Measurements from ENCODE around the gene RPTOR. TPM values are rescaled to one million over a fixed set of nuclear protein-coding genes. Genes with fewer than 3 reads are reported as not detected.

The RPTOR gene
- total and polyA plus RNA-seq, 2 donors (not counting 3 experiments of a cell fraction or from before 2014, with no cell fraction given), result 10.7 to 41.8 TPM

DNA sequence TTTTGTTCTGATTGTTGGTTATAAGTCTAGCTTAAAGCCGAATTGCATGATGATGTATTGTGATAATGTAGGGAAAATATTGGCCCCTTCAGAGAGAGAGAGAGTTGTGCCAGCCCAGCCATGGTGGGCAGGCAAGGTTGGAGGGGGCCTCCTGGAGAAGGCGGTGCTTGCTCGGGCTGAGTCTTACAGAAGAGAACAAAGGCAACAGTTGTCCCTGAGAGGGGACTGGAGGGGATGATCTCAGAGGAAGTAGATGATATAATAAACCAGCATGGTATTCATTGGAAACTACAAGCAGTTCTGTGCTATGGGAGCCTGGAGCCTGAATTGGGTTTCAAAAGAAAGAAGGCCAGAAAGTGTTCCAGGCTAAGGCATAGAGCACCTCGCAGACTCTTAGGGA lies 173.8 kb downstream of the RPTOR start:
- Histone ChIP-seq H3K9ac (replicated peaks; ENCODE audit: extremely low read depth, insufficient read depth, low read length) (no peak overlapping the region), H3K4me3 (replicated peaks in 1 of 3; ENCODE audit: insufficient read depth in 1 of 3, low read depth in 1 of 3, low read length in 3 of 3) (no peak overlapping the region), H3K27ac (ENCODE audit: insufficient read depth, low read depth, low read length) (no peak overlapping the region), H3K27me3 (ENCODE audit: control insufficient read depth in 2 of 2, insufficient read depth in 2 of 2, low read length in 2 of 2) (no peaks in the 10 kb centered on the region), H2AFZ (ENCODE audit: low read depth, low read length) (no peak overlapping the region), H3K4me1 (ENCODE audit: control insufficient read depth, extremely low read depth, insufficient read depth, low read length) (no peaks in the 10 kb centered on the region), H3K9me1 (replicated peaks; ENCODE audit: control insufficient read depth, extremely low read depth, insufficient read depth, low read length) (no peaks in the 10 kb centered on the region), H3K79me2 (ENCODE audit: control insufficient read depth, insufficient read depth, low read length) (peaks cover 14% of the 10 kb centered on the region), H3K9me3 (replicated peaks; ENCODE audit: control insufficient read depth, insufficient read depth, low read length) (no peaks in the 10 kb centered on the region), H4K20me1 (replicated peaks; ENCODE audit: control insufficient read depth, extremely low read depth, insufficient read depth, low read length) (no peaks in the 10 kb centered on the region), H3K4me2 (ENCODE audit: insufficient read depth, low read length) (no peak overlapping the region), H3K36me3 (ENCODE audit: control insufficient read depth in 2 of 2, extremely low read depth in 1 of 2, insufficient read depth in 2 of 2, low read length in 2 of 2) (no peaks in the 10 kb centered on the region)
- POLR2A ChIA-PET, result interaction anchor here (0.5 kb wide), 1 partner anchor 66 kb away, joined by 4 read pairs; no protein-coding TSS in a partner anchor
- TF ChIP-seq POLR2AphosphoS5 (IDR thresholded peaks at IDR 0.05; ENCODE audit: insufficient read depth, low read depth, low read length) (no peak), JUN (IDR thresholded peaks at IDR 0.05; ENCODE audit: borderline replicate concordance, insufficient read depth, insufficient read length, low read depth) (no peak), GATA2 (IDR thresholded peaks at IDR 0.05; ENCODE audit: insufficient read depth, insufficient read length, low read depth, low read length) (no peak), POLR2A (IDR thresholded peaks at IDR 0.05; ENCODE audit: low read depth, low read length) (no peak), FOS (IDR thresholded peaks at IDR 0.05; ENCODE audit: borderline replicate concordance, insufficient read depth, low read length) (no peak), MYC (IDR thresholded peaks at IDR 0.05; ENCODE audit: low read depth, low read length) (no peak), EZH2 (IDR thresholded peaks at IDR 0.05; ENCODE audit: borderline replicate concordance, low read depth, low read length, severe bottlenecking) (no peak)
- TF ChIP-seq, protein P1, sequence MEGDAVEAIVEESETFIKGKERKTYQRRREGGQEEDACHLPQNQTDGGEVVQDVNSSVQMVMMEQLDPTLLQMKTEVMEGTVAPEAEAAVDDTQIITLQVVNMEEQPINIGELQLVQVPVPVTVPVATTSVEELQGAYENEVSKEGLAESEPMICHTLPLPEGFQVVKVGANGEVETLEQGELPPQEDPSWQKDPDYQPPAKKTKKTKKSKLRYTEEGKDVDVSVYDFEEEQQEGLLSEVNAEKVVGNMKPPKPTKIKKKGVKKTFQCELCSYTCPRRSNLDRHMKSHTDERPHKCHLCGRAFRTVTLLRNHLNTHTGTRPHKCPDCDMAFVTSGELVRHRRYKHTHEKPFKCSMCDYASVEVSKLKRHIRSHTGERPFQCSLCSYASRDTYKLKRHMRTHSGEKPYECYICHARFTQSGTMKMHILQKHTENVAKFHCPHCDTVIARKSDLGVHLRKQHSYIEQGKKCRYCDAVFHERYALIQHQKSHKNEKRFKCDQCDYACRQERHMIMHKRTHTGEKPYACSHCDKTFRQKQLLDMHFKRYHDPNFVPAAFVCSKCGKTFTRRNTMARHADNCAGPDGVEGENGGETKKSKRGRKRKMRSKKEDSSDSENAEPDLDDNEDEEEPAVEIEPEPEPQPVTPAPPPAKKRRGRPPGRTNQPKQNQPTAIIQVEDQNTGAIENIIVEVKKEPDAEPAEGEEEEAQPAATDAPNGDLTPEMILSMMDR (IDR thresholded peaks at IDR 0.05; ENCODE audit: extremely low read depth in 1 of 2, insufficient read depth in 1 of 2, low read depth in 1 of 2, low read length in 2 of 2), result no peak
- TF ChIP-seq, protein P2, sequence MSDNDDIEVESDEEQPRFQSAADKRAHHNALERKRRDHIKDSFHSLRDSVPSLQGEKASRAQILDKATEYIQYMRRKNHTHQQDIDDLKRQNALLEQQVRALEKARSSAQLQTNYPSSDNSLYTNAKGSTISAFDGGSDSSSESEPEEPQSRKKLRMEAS (IDR thresholded peaks at IDR 0.05; ENCODE audit: insufficient read depth, insufficient read length), result no peak
- FAIRE-seq, result no peak
- DNase-seq (ENCODE audit: low read depth, low spot score), result no peak
- dilution Hi-C loops (cut with MboI; ENCODE audit: extremely low pct_ligation_motif_present, low sequenced_read_pairs) (no loop called here), intact Hi-C loops (cut with micrococcal nuclease) (no loop called here)
- CTCF ChIA-PET, result interaction anchor here (0.9 kb wide), 1 partner anchor 69 kb away, joined by 3 read pairs; no protein-coding TSS in a partner anchor
- BruUV-seq (replicated peaks), result no TSS peak

All from endothelial cell of umbilical vein (primary cell).